H9 (cell line): Measurements from ENCODE around the gene SHANK1. TPM values are rescaled to one million over a fixed set of nuclear protein-coding genes. Genes with fewer than 3 reads are reported as not detected.

Experiments
- DNase-seq: peaks from one replicate; pipeline ENCODE4 v3.0.0-alpha.2; 2017
- H2AFZ ChIP-seq: one replicate; pipeline ENCODE4 v1.6.1; 2013; ENCODE audit warnings: mild to moderate bottlenecking, low read length, control low read depth, moderate library complexity
- H2AK5ac ChIP-seq: 2 replicates; pipeline ENCODE4 v1.6.1; 2013; ENCODE audit warnings: low read length, control low read depth, mixed read lengths; ENCODE audit not compliant: insufficient read length
- H2BK120ac ChIP-seq: one replicate; pipeline ENCODE4 v1.6.1; 2013; ENCODE audit warnings: low read depth, mild to moderate bottlenecking, low read length, control low read depth, inconsistent platforms; ENCODE audit not compliant: poor library complexity, severe bottlenecking
- H2BK12ac ChIP-seq: 2 replicates; pipeline ENCODE4 v1.6.1; 2013; ENCODE audit warnings: low read length, control low read depth, mixed read lengths, low read depth; ENCODE audit not compliant: insufficient read length
- H2BK15ac ChIP-seq: 2 replicates; pipeline ENCODE4 v1.6.1; 2013; ENCODE audit warnings: low read depth, low read length, control low read depth
- H2BK20ac ChIP-seq: one replicate; pipeline ENCODE4 v1.6.1; 2013; ENCODE audit warnings: low read depth, mild to moderate bottlenecking, low read length, control low read depth, inconsistent platforms; ENCODE audit not compliant: poor library complexity, severe bottlenecking
- H2BK5ac ChIP-seq: 2 replicates; pipeline ENCODE4 v1.6.1; 2013; ENCODE audit warnings: low read length, control low read depth, mixed read lengths; ENCODE audit not compliant: insufficient read length
- H3K14ac ChIP-seq: 2 replicates; pipeline ENCODE4 v1.6.1; 2013; ENCODE audit warnings: low read length, control low read depth; ENCODE audit not compliant: insufficient read depth
- H3K18ac ChIP-seq: 2 replicates; pipeline ENCODE4 v1.6.1; 2013; ENCODE audit warnings: low read depth, mild to moderate bottlenecking, mixed read lengths, low read length, control low read depth; ENCODE audit not compliant: insufficient read length
- H3K23ac ChIP-seq: 2 replicates; pipeline ENCODE4 v1.6.1; 2013; ENCODE audit warnings: low read length, control low read depth, mixed read lengths, low read depth; ENCODE audit not compliant: insufficient read length
- H3K23me2 ChIP-seq: 2 replicates; pipeline ENCODE4 v1.6.1; 2013; ENCODE audit warnings: low read depth, mild to moderate bottlenecking, mixed read lengths, low read length, control low read depth; ENCODE audit not compliant: insufficient read length, poor library complexity, severe bottlenecking
- H3K27ac ChIP-seq: 2 replicates; pipeline ENCODE4 v1.5.1; 2013; ENCODE audit warnings: low read length, control low read depth, mixed read lengths, low read depth; ENCODE audit not compliant: insufficient read length
- H3K27me3 ChIP-seq: 2 replicates; pipeline ENCODE4 v1.6.1; 2013; ENCODE audit warnings: low read length, control low read depth, inconsistent platforms; ENCODE audit not compliant: insufficient read depth
- H3K4ac ChIP-seq: 2 replicates; pipeline ENCODE4 v1.6.1; 2013; ENCODE audit warnings: low read depth, mild to moderate bottlenecking, control low read depth, inconsistent platforms, low read length, moderate library complexity
- H3K4me1 ChIP-seq: 2 replicates; pipeline ENCODE4 v1.6.1; 2013; ENCODE audit warnings: low read length, control low read depth, inconsistent platforms; ENCODE audit not compliant: insufficient read depth
- H3K4me2 ChIP-seq: 2 replicates; pipeline ENCODE4 v1.6.1; 2013; ENCODE audit warnings: low read length, control low read depth, mixed read lengths; ENCODE audit not compliant: insufficient read length, insufficient read depth
- H3K56ac ChIP-seq: 2 replicates; pipeline ENCODE4 v1.6.1; 2013; ENCODE audit warnings: low read depth, mild to moderate bottlenecking, mixed read lengths, low read length, control low read depth; ENCODE audit not compliant: insufficient read length
- H3K79me1 ChIP-seq: 2 replicates; pipeline ENCODE4 v1.6.1; 2013; ENCODE audit warnings: low read depth, mild to moderate bottlenecking, moderate library complexity, low read length, control low read depth, inconsistent platforms; ENCODE audit not compliant: insufficient read depth, poor library complexity, severe bottlenecking
- H3K79me2 ChIP-seq: 2 replicates; pipeline ENCODE4 v1.6.1; 2013; ENCODE audit warnings: low read length, control low read depth, inconsistent platforms; ENCODE audit not compliant: insufficient read depth
- H3K9ac ChIP-seq: 2 replicates; pipeline ENCODE4 v1.6.1; 2013; ENCODE audit warnings: low read length, control low read depth, mixed read lengths; ENCODE audit not compliant: insufficient read length; ENCODE audit errors: extremely low read depth
- H3K9me3 ChIP-seq: one replicate; pipeline ENCODE4 v1.6.1; 2013; ENCODE audit warnings: low read depth, low read length, inconsistent platforms; ENCODE audit not compliant: control insufficient read depth
- H3T11ph ChIP-seq: one replicate; pipeline ENCODE4 v1.6.1; 2013; ENCODE audit warnings: mild to moderate bottlenecking, low read length, control low read depth, inconsistent platforms
- H4K20me1 ChIP-seq: one replicate; pipeline ENCODE4 v1.6.1; 2013; ENCODE audit not compliant: control insufficient read depth, insufficient read length, insufficient read depth
- H4K5ac ChIP-seq: 2 replicates; pipeline ENCODE4 v1.6.1; 2013; ENCODE audit warnings: low read depth, mild to moderate bottlenecking, mixed read lengths, low read length, control low read depth; ENCODE audit not compliant: insufficient read length
- H4K8ac ChIP-seq: replicated peaks from 2 replicates; pipeline ENCODE4 v1.6.1; 2013; ENCODE audit warnings: low read length, control low read depth, mixed read lengths, low read depth; ENCODE audit not compliant: insufficient read length
- H4K91ac ChIP-seq: 2 replicates; pipeline ENCODE4 v1.6.1; 2013; ENCODE audit warnings: low read depth, mild to moderate bottlenecking, moderate library complexity, mixed read lengths, low read length, control low read depth; ENCODE audit not compliant: insufficient read length
- H3K27ac Mint-ChIP-seq, 3 experiments: 2 replicates in 2 of 3; 3 replicates in 1 of 3; pipeline ENCODE4 v1.8.0; 2020 to 2021; ENCODE audit warnings: mixed read lengths in 3 of 3, mild to moderate bottlenecking in 1 of 3, moderate library complexity in 1 of 3
- H3K27me3 Mint-ChIP-seq: 2 replicates; pipeline ENCODE4 v1.8.0; 2021; ENCODE audit warnings: low read depth, mild to moderate bottlenecking, moderate library complexity, mixed read lengths
- H3K36me3 Mint-ChIP-seq, 3 experiments: 2 replicates in 2 of 3; 3 replicates in 1 of 3; pipeline ENCODE4 v1.8.0; 2020 to 2021; ENCODE audit warnings: low read depth in 3 of 3, mixed read lengths in 3 of 3; ENCODE audit not compliant: insufficient read depth in 1 of 3
- H3K4me1 Mint-ChIP-seq, 2 experiments: 2 replicates each; pipeline ENCODE4 v1.8.0; 2020; ENCODE audit warnings: mixed read lengths in 2 of 2
- H3K4me3 Mint-ChIP-seq, 2 experiments: 2 replicates in 1 of 2; 3 replicates in 1 of 2; pipeline ENCODE4 v1.8.0; 2020 to 2021; ENCODE audit warnings: mild to moderate bottlenecking in 2 of 2, mixed read lengths in 2 of 2, moderate library complexity in 1 of 2
- H3K9me3 Mint-ChIP-seq, 2 experiments: 2 replicates in 1 of 2; 3 replicates in 1 of 2; pipeline ENCODE4 v1.8.0; 2020; ENCODE audit warnings: mild to moderate bottlenecking in 2 of 2, mixed read lengths in 2 of 2, moderate library complexity in 1 of 2
- WGBS: extraction: QIAGEN DNeasy Blood & Tissue Kit; methylation state at CpG from one replicate; pipeline ENCODE4 v1.1.7; 2013; ENCODE audit warnings: missing lambda C conversion rate, low lambda C conversion rate, mixed read lengths; ENCODE audit not compliant: insufficient read length; ENCODE audit errors: extremely low coverage; 5-methylcytosine and 5-hydroxymethylcytosine counted together
- total RNA-seq: library from RNA; stranded (reverse); gene quantifications from 2 replicates; pipeline ENCODE4 v1.2.1, GENCODE V29; 2021
- TF ChIP-seq, protein P1 (sequence below): fragments of 200-600 bp; sonication (generic); conservative IDR thresholded peaks from 3 replicates; pipeline ENCODE4 v1.8.0; 2021; ENCODE audit warnings: antibody characterized with exemption, mild to moderate bottlenecking

The SHANK1 gene
- total RNA-seq, 1 experiment from 2014 or later = 1.7 TPM

DNA sequence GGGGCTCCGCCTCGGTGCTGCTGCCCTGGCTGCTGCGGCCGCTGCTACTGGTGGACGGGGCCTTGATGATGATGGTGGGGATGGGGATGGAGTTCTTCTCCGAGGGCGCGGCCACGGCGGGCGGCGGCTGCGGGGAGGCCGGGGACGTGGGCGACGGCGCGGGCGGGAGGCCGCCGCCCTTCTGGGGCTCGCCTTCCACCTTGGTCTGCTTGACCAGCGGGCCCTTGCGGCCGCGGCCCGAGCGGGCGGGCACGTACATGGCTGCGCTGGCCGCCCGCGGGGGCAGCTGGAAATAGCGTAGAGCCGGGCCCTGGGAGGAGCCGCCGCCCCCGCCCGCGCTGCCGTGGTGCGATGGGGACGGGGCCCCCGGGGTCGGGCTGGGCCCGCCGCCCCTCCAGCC lies 51.2 kb downstream of the SHANK1 start:
- H2BK15ac ChIP-seq = no peak overlapping the region
- no peak overlapping the region for H3K27ac ChIP-seq
- peaks cover 0 to 12% of the 10 kb centered on the region in 2 experiments; a peak in 3 of 5 replicates for H3K9me3 Mint-ChIP-seq
- H3K36me3 Mint-ChIP-seq = peaks cover 0 to 7% (median 2%) of the 10 kb centered on the region in 3 experiments; a peak in 3 of 7 replicates
- H3K4me3 Mint-ChIP-seq = no peak overlapping the region
- H4K5ac ChIP-seq = no peak overlapping the region
- no peak overlapping the region for H2BK12ac ChIP-seq
- H3K79me2 ChIP-seq = no peaks in the 10 kb centered on the region
- H2BK20ac ChIP-seq = no peak overlapping the region
- no peak overlapping the region for H4K91ac ChIP-seq
- no peak overlapping the region for H3K23ac ChIP-seq
- H3K9me3 ChIP-seq = no peaks in the 10 kb centered on the region
- no peaks in the 10 kb centered on the region for H3K79me1 ChIP-seq
- TF ChIP-seq, protein P1, sequence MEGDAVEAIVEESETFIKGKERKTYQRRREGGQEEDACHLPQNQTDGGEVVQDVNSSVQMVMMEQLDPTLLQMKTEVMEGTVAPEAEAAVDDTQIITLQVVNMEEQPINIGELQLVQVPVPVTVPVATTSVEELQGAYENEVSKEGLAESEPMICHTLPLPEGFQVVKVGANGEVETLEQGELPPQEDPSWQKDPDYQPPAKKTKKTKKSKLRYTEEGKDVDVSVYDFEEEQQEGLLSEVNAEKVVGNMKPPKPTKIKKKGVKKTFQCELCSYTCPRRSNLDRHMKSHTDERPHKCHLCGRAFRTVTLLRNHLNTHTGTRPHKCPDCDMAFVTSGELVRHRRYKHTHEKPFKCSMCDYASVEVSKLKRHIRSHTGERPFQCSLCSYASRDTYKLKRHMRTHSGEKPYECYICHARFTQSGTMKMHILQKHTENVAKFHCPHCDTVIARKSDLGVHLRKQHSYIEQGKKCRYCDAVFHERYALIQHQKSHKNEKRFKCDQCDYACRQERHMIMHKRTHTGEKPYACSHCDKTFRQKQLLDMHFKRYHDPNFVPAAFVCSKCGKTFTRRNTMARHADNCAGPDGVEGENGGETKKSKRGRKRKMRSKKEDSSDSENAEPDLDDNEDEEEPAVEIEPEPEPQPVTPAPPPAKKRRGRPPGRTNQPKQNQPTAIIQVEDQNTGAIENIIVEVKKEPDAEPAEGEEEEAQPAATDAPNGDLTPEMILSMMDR = no peak
- WGBS = no CpG with 5 or more reads among the region's 49 CpGs
- H3K4me2 ChIP-seq = no peak overlapping the region
- no peak overlapping the region for H2BK120ac ChIP-seq
- peaks cover 90% of the 10 kb centered on the region for H3K27me3 Mint-ChIP-seq
- H3K4me1 ChIP-seq = peaks cover 2% of the 10 kb centered on the region; the same call in 1 of the 2 replicates
- H4K8ac ChIP-seq = no peak overlapping the region
- no peaks in the 10 kb centered on the region for H4K20me1 ChIP-seq
- no peak overlapping the region for H3K56ac ChIP-seq
- H2BK5ac ChIP-seq = no peak overlapping the region
- no peak overlapping the region for H2AFZ ChIP-seq
- no peak overlapping the region for H3K4ac ChIP-seq
- no peak overlapping the region for H3K14ac ChIP-seq
- H3K27ac Mint-ChIP-seq = no peak overlapping the region
- H3K9ac ChIP-seq = no peak overlapping the region
- H3T11ph ChIP-seq = no peak overlapping the region
- no peak overlapping the region for H2AK5ac ChIP-seq
- H3K23me2 ChIP-seq = no peaks in the 10 kb centered on the region
- DNase-seq = no peak
- peaks cover 14% of the 10 kb centered on the region; the same call in 1 of the 2 replicates for H3K27me3 ChIP-seq
- no peak overlapping the region for H3K18ac ChIP-seq
- H3K4me1 Mint-ChIP-seq = peaks cover 10 to 21% of the 10 kb centered on the region in 2 experiments
